Small intestine (tissue), 7 donors: ENCODE data around the gene PCID2. TPM values are rescaled to one million over a fixed set of nuclear protein-coding genes. Genes with fewer than 3 reads are reported as not detected.

Experiments used
- DNase-seq, 2 donors: peaks; one replicate each; pipeline versions ENCODE4 v3.0.0 to v3.0.0-alpha.2; 2013
- FAIRE-seq: peaks from 2 replicates; lab custom pipeline; 2012; peaks lifted over from hg19 to GRCh38; lab: Jason Lieb, UNC
- H3K27ac ChIP-seq, 3 donors: one replicate each; pipeline ENCODE4 v1.5.1; 2013; ENCODE audit warnings: low read length in 2 of 3, mild to moderate bottlenecking in 2 of 3, control low read depth in 1 of 3, inconsistent platforms in 1 of 3, low read depth in 1 of 3, moderate library complexity in 1 of 3
- H3K27me3 ChIP-seq, 3 donors: one replicate each; pipeline ENCODE4 v1.6.1; 2013; ENCODE audit warnings: low read length in 3 of 3, inconsistent platforms in 1 of 3; ENCODE audit not compliant: control insufficient read depth in 3 of 3, insufficient read depth in 3 of 3
- H3K36me3 ChIP-seq, 3 donors: one replicate each; pipeline ENCODE4 v1.6.1; 2013; ENCODE audit warnings: low read length in 3 of 3, inconsistent platforms in 1 of 3, low read depth in 1 of 3, mild to moderate bottlenecking in 1 of 3, moderate library complexity in 1 of 3; ENCODE audit not compliant: control insufficient read depth in 3 of 3, insufficient read depth in 2 of 3
- H3K4me1 ChIP-seq, 3 donors: one replicate each; pipeline ENCODE4 v1.6.1; 2013; ENCODE audit warnings: low read length in 2 of 3, inconsistent platforms in 1 of 3, low read depth in 1 of 3, mild to moderate bottlenecking in 1 of 3, moderate library complexity in 1 of 3; ENCODE audit not compliant: control insufficient read depth in 3 of 3, insufficient read depth in 2 of 3
- H3K4me3 ChIP-seq, 3 donors: one replicate each; pipeline ENCODE4 v1.5.1; 2013; ENCODE audit warnings: low read length in 3 of 3, control low read depth in 1 of 3, inconsistent platforms in 1 of 3, low read depth in 1 of 3, mild to moderate bottlenecking in 1 of 3, moderate library complexity in 1 of 3
- H3K9me3 ChIP-seq, 2 donors: one replicate each; pipeline ENCODE4 v1.6.1; 2013; ENCODE audit warnings: low read depth in 1 of 2, low read length in 1 of 2; ENCODE audit not compliant: control insufficient read depth in 2 of 2, insufficient read depth in 1 of 2
- WGBS, 3 donors: extraction: QIAGEN DNeasy Blood & Tissue Kit; methylation state at CpG; one replicate each; pipeline ENCODE4 v1.1.7; 2013; 5-methylcytosine and 5-hydroxymethylcytosine counted together
- polyA plus RNA-seq, 4 donors: library from polyadenylated mRNA; stranded (reverse) in 3 of 4; unstranded in 1 of 4; fragments of 200-250 nt in 3 of 4; fragments of 120-200 nt in 1 of 4; gene quantifications; one replicate each; pipeline versions ENCODE4 v1.2.1 to v1.2.3, GENCODE V29; 2013
- donor health status: healthy with polysubstance abuse.
- donor health status: control.
- donor health status: control.
- donor health status: Bipolar disorder and iron deficiency.
- donor health status: healthy.

PCID2 gene
- polyA plus RNA-seq, 4 donors, result 21.6 to 51.3 (median 30.0) TPM

GRCh38 chr13:113178896-113179167, 29.6 kb downstream of the PCID2 start:
- H3K4me1 ChIP-seq, result no peaks in the 10 kb centered on the region
- H3K4me3 ChIP-seq, result no peak overlapping the region
- H3K27me3 ChIP-seq, result no peaks in the 10 kb centered on the region
- peaks cover 14 to 61% (median 22%) of the 10 kb centered on the region in 3 donors for H3K36me3 ChIP-seq
- FAIRE-seq (no peak), DNase-seq (no peak)
- H3K27ac ChIP-seq, result no peak overlapping the region
- no peaks in the 10 kb centered on the region for H3K9me3 ChIP-seq
- WGBS, 3 donors, result 82 to 98% (median 91%) methylated on average over 3 of the region's 3 CpGs

- Histone ChIP-seq H3K4me1 (no peaks in the 10 kb centered on the region), H3K9me3 (no peaks in the 10 kb centered on the region), H3K27ac (no peak overlapping the region), H3K36me3 (peaks cover 14 to 58% (median 18%) of the 10 kb centered on the region in 3 donors), H3K4me3 (no peak overlapping the region), H3K27me3 (no peaks in the 10 kb centered on the region)
- FAIRE-seq (no peak), DNase-seq (no peak)
- WGBS, 3 donors, result 85 to 94% (median 92%) methylated on average over 25 of the region's 25 CpGs
Measured at GRCh38 chr13:113178070-113178895, 30.2 kb downstream of the PCID2 start.

GRCh38 chr13:113176822-113177221, 31.6 kb downstream of the PCID2 start:
- FAIRE-seq (no peak), DNase-seq (no peak)
- Histone ChIP-seq H3K4me3 (no peak overlapping the region), H3K9me3 (no peaks in the 10 kb centered on the region), H3K4me1 (peaks cover 0 to 7% (median 0%) of the 10 kb centered on the region in 3 donors), H3K27me3 (no peaks in the 10 kb centered on the region), H3K27ac (no peak overlapping the region), H3K36me3 (peaks cover 14 to 66% (median 18%) of the 10 kb centered on the region in 3 donors)
- 98% methylated on average over 14 of the region's 14 CpGs for WGBS, 3 donors

GRCh38 chr13:113176280-113176679, 32.2 kb downstream of the PCID2 start:
- no peaks in the 10 kb centered on the region for H3K27me3 ChIP-seq
- DNase-seq (no peak), FAIRE-seq (no peak)
- no peaks in the 10 kb centered on the region for H3K9me3 ChIP-seq
- H3K4me3 ChIP-seq, result no peak overlapping the region
- H3K27ac ChIP-seq, result peak overlapping the region in 1 of 3 donors; percentile 18
- H3K36me3 ChIP-seq, result peaks cover 14 to 69% (median 18%) of the 10 kb centered on the region in 3 donors
- peaks cover 0 to 12% (median 0%) of the 10 kb centered on the region in 3 donors for H3K4me1 ChIP-seq
- WGBS, 3 donors, result 58 to 68% (median 67%) methylated on average over 5 of the region's 5 CpGs

- FAIRE-seq, result no peak
- peaks cover 0 to 3% of the 10 kb centered on the region in 2 donors for H3K9me3 ChIP-seq
- H3K27ac ChIP-seq, result no peak overlapping the region
- peaks cover 0 to 24% (median 0%) of the 10 kb centered on the region in 3 donors for H3K4me1 ChIP-seq
- no peaks in the 10 kb centered on the region for H3K27me3 ChIP-seq
- H3K36me3 ChIP-seq, result peaks cover 0 to 66% (median 8%) of the 10 kb centered on the region in 3 donors
- no peak for DNase-seq
- no peak overlapping the region for H3K4me3 ChIP-seq
- WGBS, 3 donors, result 92 to 96% (median 94%) methylated on average over 13 of the region's 13 CpGs
Measured at GRCh38 chr13:113172419-113172926, 36.0 kb downstream of the PCID2 start.

GRCh38 chr13:113171250-113172125, 37.0 kb downstream of the PCID2 start:
- 89 to 92% (median 91%) methylated on average over 34 of the region's 34 CpGs for WGBS, 3 donors
- FAIRE-seq (no peak), DNase-seq (no peak)
- H3K4me1 ChIP-seq, result peaks cover 0 to 27% (median 0%) of the 10 kb centered on the region in 3 donors
- H3K4me3 ChIP-seq, result no peak overlapping the region
- H3K36me3 ChIP-seq, result peaks cover 0 to 59% (median 8%) of the 10 kb centered on the region in 3 donors
- peaks cover 0 to 3% of the 10 kb centered on the region in 2 donors for H3K9me3 ChIP-seq
- no peaks in the 10 kb centered on the region for H3K27me3 ChIP-seq
- H3K27ac ChIP-seq, result no peak overlapping the region

- Histone ChIP-seq H3K27ac (no peak overlapping the region), H3K27me3 (no peaks in the 10 kb centered on the region), H3K4me3 (no peak overlapping the region), H3K4me1 (peaks cover 0 to 27% (median 0%) of the 10 kb centered on the region in 3 donors), H3K9me3 (peaks cover 0 to 3% of the 10 kb centered on the region in 2 donors), H3K36me3 (peaks cover 0 to 49% (median 1%) of the 10 kb centered on the region in 3 donors)
- peak in 1 of 2 donors; percentile 26 for DNase-seq
- FAIRE-seq, result no peak
- 44 to 66% (median 57%) methylated on average over 5 of the region's 5 CpGs for WGBS, 3 donors
Measured at GRCh38 chr13:113170511-113170910, 38.0 kb downstream of the PCID2 start.
